SU-DHL-6 (cell line): ENCODE data around the gene LBH.

ENCODE experiments used
- CTCF ChIP-seq: fragments of 200-600 bp; sonication (generic); IDR thresholded peaks from one replicate; pipeline ENCODE4 v1.5.1; 2017; ENCODE audit warnings: antibody characterized with exemption, mild to moderate bottlenecking, low read length, moderate library complexity; ENCODE audit not compliant: insufficient read depth, poor library complexity, severe bottlenecking
- EZH2phosphoT487 ChIP-seq: fragments of 200-600 bp; sonication (generic), shearing (Covaris generic); conservative IDR thresholded peaks from 2 replicates; pipeline ENCODE4 v1.6.1; 2018; ENCODE audit warnings: mild to moderate bottlenecking, antibody characterized with exemption, low read length, moderate library complexity, mixed read lengths

- TF ChIP-seq CTCF: no peak
- TF ChIP-seq EZH2phosphoT487: no peak
Observed at GRCh38 chr2:30236591-30237238, 5.4 kb downstream of the LBH start.
